ENCODE data around the gene ADGRV1.

Gene ADGRV1

GRCh38 chr5:90703932-90704331 is 145.3 kb downstream of the ADGRV1 start:
- TF ChIP-seq FOXM1 (IDR thresholded peaks at IDR 0.05; ENCODE audit: borderline replicate concordance, low read depth) (no peak), EGR1 (IDR thresholded peaks at IDR 0.05) (no peak), CEBPB (IDR thresholded peaks at IDR 0.05) (no peak), EP300 (IDR thresholded peaks at IDR 0.05; ENCODE audit: borderline replicate concordance) (no peak), MAX (IDR thresholded peaks at IDR 0.05) (no peak), RAD21 (IDR thresholded peaks at IDR 0.05; ENCODE audit: low read depth) (no peak), NFIC (IDR thresholded peaks at IDR 0.05) (no peak), CREB1 (IDR thresholded peaks at IDR 0.05; ENCODE audit: low read depth) (no peak), TEAD4 (IDR thresholded peaks at IDR 0.05) (no peak), TCF12 (IDR thresholded peaks at IDR 0.05; ENCODE audit: low read depth) (no peak), TAF1 (IDR thresholded peaks at IDR 0.05; ENCODE audit: low read depth) (no peak), ZBTB7A (IDR thresholded peaks at IDR 0.05; ENCODE audit: low read depth) (no peak), YY1 (IDR thresholded peaks at IDR 0.05; ENCODE audit: low read depth) (no peak), USF1 (IDR thresholded peaks at IDR 0.05) (no peak)

DNA sequence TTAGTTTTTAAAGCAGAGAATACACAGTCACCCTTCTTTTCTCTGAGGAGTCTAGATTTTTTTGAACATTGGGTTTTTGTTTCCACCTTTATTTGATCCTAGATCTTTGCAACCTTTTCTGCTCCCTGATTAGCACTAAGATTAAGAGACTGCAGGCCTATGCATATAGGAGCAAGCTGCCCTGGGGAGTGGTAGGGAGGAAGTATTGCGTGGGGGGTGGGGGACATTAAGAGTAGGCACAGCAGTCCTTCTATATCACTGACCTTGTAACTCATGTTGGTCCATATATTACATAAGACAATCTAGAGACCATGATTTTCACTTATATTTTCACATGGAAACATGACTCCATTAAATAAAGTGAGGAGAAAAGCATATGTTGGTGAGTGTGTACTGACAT is 149.1 kb downstream of the ADGRV1 start:
- TF ChIP-seq USF1 (IDR thresholded peaks at IDR 0.05), result no peak
- TF ChIP-seq EP300 (IDR thresholded peaks at IDR 0.05; ENCODE audit: borderline replicate concordance), result no peak
- no peak for TF ChIP-seq YY1 (IDR thresholded peaks at IDR 0.05; ENCODE audit: low read depth)
- TF ChIP-seq ZBTB7A (IDR thresholded peaks at IDR 0.05; ENCODE audit: low read depth), result no peak
- TF ChIP-seq EGR1 (IDR thresholded peaks at IDR 0.05), result no peak

DNA sequence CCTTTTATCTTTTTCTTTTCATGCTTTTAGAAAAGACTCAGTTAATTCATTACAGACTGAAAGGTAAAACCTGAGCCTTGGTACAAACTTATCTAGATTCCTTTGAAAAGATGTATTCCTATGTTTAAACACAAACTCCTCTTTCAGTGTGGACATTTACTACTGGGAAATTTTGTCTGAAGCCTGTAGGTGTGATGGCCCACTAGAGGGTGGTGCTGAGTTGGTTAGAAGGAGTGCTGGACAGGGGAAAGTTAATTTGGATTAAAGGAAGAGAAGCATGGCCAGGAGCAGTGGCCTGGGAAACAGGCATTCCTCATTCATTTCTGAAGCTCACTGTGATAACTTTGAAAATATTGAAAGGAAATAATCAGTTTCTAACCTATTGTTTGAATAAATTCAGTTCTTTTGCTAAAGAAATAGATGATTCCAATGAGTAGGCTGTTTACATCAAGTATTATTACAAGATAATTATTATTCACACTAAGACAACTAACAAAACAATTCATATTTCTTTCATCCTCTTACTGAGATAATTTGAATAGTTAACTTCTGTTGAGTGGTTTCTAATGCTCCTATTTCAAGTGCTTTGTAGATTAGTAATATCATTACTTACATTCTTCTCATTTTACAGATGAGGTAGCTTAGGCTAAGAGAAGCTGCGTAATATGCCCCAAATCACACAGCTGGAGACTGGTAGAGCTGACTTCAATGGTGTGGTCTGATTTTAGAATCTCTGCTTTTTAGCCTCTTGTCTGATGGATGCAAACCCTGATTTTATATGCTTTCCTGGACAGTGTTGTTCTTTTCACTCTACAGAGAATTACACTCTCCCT is 150.9 kb downstream of the ADGRV1 start:
- TF ChIP-seq, protein P1, sequence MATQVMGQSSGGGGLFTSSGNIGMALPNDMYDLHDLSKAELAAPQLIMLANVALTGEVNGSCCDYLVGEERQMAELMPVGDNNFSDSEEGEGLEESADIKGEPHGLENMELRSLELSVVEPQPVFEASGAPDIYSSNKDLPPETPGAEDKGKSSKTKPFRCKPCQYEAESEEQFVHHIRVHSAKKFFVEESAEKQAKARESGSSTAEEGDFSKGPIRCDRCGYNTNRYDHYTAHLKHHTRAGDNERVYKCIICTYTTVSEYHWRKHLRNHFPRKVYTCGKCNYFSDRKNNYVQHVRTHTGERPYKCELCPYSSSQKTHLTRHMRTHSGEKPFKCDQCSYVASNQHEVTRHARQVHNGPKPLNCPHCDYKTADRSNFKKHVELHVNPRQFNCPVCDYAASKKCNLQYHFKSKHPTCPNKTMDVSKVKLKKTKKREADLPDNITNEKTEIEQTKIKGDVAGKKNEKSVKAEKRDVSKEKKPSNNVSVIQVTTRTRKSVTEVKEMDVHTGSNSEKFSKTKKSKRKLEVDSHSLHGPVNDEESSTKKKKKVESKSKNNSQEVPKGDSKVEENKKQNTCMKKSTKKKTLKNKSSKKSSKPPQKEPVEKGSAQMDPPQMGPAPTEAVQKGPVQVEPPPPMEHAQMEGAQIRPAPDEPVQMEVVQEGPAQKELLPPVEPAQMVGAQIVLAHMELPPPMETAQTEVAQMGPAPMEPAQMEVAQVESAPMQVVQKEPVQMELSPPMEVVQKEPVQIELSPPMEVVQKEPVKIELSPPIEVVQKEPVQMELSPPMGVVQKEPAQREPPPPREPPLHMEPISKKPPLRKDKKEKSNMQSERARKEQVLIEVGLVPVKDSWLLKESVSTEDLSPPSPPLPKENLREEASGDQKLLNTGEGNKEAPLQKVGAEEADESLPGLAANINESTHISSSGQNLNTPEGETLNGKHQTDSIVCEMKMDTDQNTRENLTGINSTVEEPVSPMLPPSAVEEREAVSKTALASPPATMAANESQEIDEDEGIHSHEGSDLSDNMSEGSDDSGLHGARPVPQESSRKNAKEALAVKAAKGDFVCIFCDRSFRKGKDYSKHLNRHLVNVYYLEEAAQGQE (IDR thresholded peaks at IDR 0.05; ENCODE audit: low read depth), result peak; percentile 54
- TF ChIP-seq RAD21 (IDR thresholded peaks at IDR 0.05; ENCODE audit: low read depth), result peak; percentile 74
- TF ChIP-seq USF1 (IDR thresholded peaks at IDR 0.05), result no peak
- TF ChIP-seq EP300 (IDR thresholded peaks at IDR 0.05; ENCODE audit: borderline replicate concordance), result no peak

DNA sequence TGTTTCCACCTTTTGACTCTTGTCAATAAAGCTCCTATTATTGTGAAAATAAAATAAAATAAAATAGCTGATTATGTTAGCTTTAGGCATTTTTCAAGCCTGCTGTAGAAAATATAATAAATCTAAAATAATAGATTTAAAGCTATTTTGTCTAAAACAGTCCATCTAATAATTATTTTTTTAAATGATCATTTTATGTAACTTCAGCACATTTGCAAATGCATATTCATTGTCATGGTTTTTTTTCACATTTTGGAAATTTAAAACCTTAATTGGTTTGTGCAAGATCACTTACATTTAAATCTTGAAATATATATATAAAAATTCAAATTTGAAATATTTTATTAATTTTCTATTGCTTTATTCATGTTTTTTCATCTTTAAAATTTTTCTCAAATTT is 159.8 kb downstream of the ADGRV1 start:
- TF ChIP-seq YY1 (IDR thresholded peaks at IDR 0.05; ENCODE audit: low read depth), result no peak
- TF ChIP-seq FOXM1 (IDR thresholded peaks at IDR 0.05; ENCODE audit: borderline replicate concordance, low read depth), result no peak
- TF ChIP-seq EP300 (IDR thresholded peaks at IDR 0.05; ENCODE audit: borderline replicate concordance), result no peak
- TF ChIP-seq TCF12 (IDR thresholded peaks at IDR 0.05; ENCODE audit: low read depth), result no peak
- no peak for TF ChIP-seq CREB1 (IDR thresholded peaks at IDR 0.05; ENCODE audit: low read depth)
- TF ChIP-seq, protein P1 (IDR thresholded peaks at IDR 0.05; ENCODE audit: low read depth), result no peak
- TF ChIP-seq ZBTB7A (IDR thresholded peaks at IDR 0.05; ENCODE audit: low read depth), result no peak
- no peak for TF ChIP-seq MAX (IDR thresholded peaks at IDR 0.05)
- no peak for TF ChIP-seq NFIC (IDR thresholded peaks at IDR 0.05)
- no peak for TF ChIP-seq USF1 (IDR thresholded peaks at IDR 0.05)
- no peak for TF ChIP-seq TEAD4 (IDR thresholded peaks at IDR 0.05)
- no peak for TF ChIP-seq EGR1 (IDR thresholded peaks at IDR 0.05)
- no peak for TF ChIP-seq RAD21 (IDR thresholded peaks at IDR 0.05; ENCODE audit: low read depth)
- no peak for TF ChIP-seq CEBPB (IDR thresholded peaks at IDR 0.05)
- TF ChIP-seq TAF1 (IDR thresholded peaks at IDR 0.05; ENCODE audit: low read depth), result no peak

GRCh38 chr5:90739567-90739966 is 181.0 kb downstream of the ADGRV1 start:
- TF ChIP-seq CREB1 (IDR thresholded peaks at IDR 0.05; ENCODE audit: low read depth) (no peak), FOXM1 (IDR thresholded peaks at IDR 0.05; ENCODE audit: borderline replicate concordance, low read depth) (no peak), TEAD4 (IDR thresholded peaks at IDR 0.05) (no peak), MAX (IDR thresholded peaks at IDR 0.05) (no peak), YY1 (IDR thresholded peaks at IDR 0.05; ENCODE audit: low read depth) (no peak), EP300 (IDR thresholded peaks at IDR 0.05; ENCODE audit: borderline replicate concordance) (no peak), RAD21 (IDR thresholded peaks at IDR 0.05; ENCODE audit: low read depth) (no peak)
